Ectodermal cell (in vitro differentiated cells): Measurements from ENCODE around the gene ELOVL2.

Experiments used
- H3K27ac ChIP-seq: 2 replicates; pipeline ENCODE4 v1.7.0; 2013; ENCODE audit warnings: mild to moderate bottlenecking, low read depth, low read length; ENCODE audit not compliant: insufficient read depth, poor library complexity, severe bottlenecking
- H3K27me3 ChIP-seq: 2 replicates; pipeline ENCODE4 v1.7.0; 2013; ENCODE audit warnings: mild to moderate bottlenecking, low read length; ENCODE audit not compliant: insufficient read depth, control insufficient read depth, poor library complexity, severe bottlenecking
- H3K36me3 ChIP-seq: one replicate; pipeline ENCODE4 v1.7.0; 2013; ENCODE audit warnings: low read length; ENCODE audit not compliant: control insufficient read depth, insufficient read depth
- H3K4me1 ChIP-seq: one replicate; pipeline ENCODE4 v1.7.0; 2013; ENCODE audit warnings: low read length; ENCODE audit not compliant: control insufficient read depth, insufficient read depth
- H3K4me3 ChIP-seq: 2 replicates; pipeline ENCODE4 v1.7.0; 2013; ENCODE audit warnings: low read depth, low read length, control low read depth; ENCODE audit not compliant: insufficient read depth
- H3K9me3 ChIP-seq: 2 replicates; pipeline ENCODE4 v1.7.0; 2013; ENCODE audit warnings: mild to moderate bottlenecking, low read length, moderate library complexity; ENCODE audit not compliant: control insufficient read depth
- WGBS, 2 experiments: methylation state at CpG; one replicate each; pipeline ENCODE4 v1.1.7; 2013; ENCODE audit warnings: missing lambda C conversion rate in 2 of 2; 5-methylcytosine and 5-hydroxymethylcytosine counted together

The ELOVL2 gene

GRCh38 chr6:11078266-11078665, 34.2 kb upstream of the ELOVL2 start:
- no peaks in the 10 kb centered on the region for H3K36me3 ChIP-seq
- H3K4me1 ChIP-seq: no peaks in the 10 kb centered on the region
- 99% methylated on average over 4 of the region's 4 CpGs for WGBS, 2 experiments
- H3K9me3 ChIP-seq: no peaks in the 10 kb centered on the region
- no peak overlapping the region for H3K4me3 ChIP-seq
- H3K27ac ChIP-seq: no peak overlapping the region
- no peaks in the 10 kb centered on the region for H3K27me3 ChIP-seq

- 62 to 65% methylated on average over 1 of the region's 2 CpGs for WGBS, 2 experiments
- Histone ChIP-seq H3K27ac (no peak overlapping the region), H3K36me3 (no peaks in the 10 kb centered on the region), H3K9me3 (no peaks in the 10 kb centered on the region), H3K4me3 (no peak overlapping the region), H3K27me3 (no peaks in the 10 kb centered on the region), H3K4me1 (no peaks in the 10 kb centered on the region)
Observed at GRCh38 chr6:11076540-11076939, 32.4 kb upstream of the ELOVL2 start.

- Histone ChIP-seq H3K9me3 (no peaks in the 10 kb centered on the region), H3K27me3 (no peaks in the 10 kb centered on the region), H3K4me1 (no peaks in the 10 kb centered on the region), H3K4me3 (no peak overlapping the region), H3K36me3 (no peaks in the 10 kb centered on the region), H3K27ac (no peak overlapping the region)
- 89 to 95% methylated on average over 4 of the region's 4 CpGs for WGBS, 2 experiments
Observed at GRCh38 chr6:11072101-11072500, 28.0 kb upstream of the ELOVL2 start.

- no peaks in the 10 kb centered on the region for H3K9me3 ChIP-seq
- no peaks in the 10 kb centered on the region for H3K27me3 ChIP-seq
- no peak overlapping the region for H3K27ac ChIP-seq
- H3K4me3 ChIP-seq: no peak overlapping the region
- no peaks in the 10 kb centered on the region for H3K36me3 ChIP-seq
- WGBS, 2 experiments: 86 to 95% methylated on average over 1 to 2 of the region's 2 CpGs
- H3K4me1 ChIP-seq: peaks cover under 1% of the 10 kb centered on the region
Observed at GRCh38 chr6:11069760-11070159, 25.7 kb upstream of the ELOVL2 start.

GRCh38 chr6:11067348-11067747, 23.2 kb upstream of the ELOVL2 start:
- Histone ChIP-seq H3K27me3 (no peaks in the 10 kb centered on the region), H3K36me3 (no peaks in the 10 kb centered on the region), H3K4me1 (peaks cover 5% of the 10 kb centered on the region), H3K27ac (no peak overlapping the region), H3K4me3 (no peak overlapping the region), H3K9me3 (no peaks in the 10 kb centered on the region)
- WGBS, 2 experiments: 83 to 90% methylated on average over 2 of the region's 2 CpGs

- no peaks in the 10 kb centered on the region for H3K27me3 ChIP-seq
- no peak overlapping the region for H3K27ac ChIP-seq
- no peaks in the 10 kb centered on the region for H3K36me3 ChIP-seq
- H3K9me3 ChIP-seq: no peaks in the 10 kb centered on the region
- WGBS, 2 experiments: 94 to 97% methylated on average over 6 of the region's 6 CpGs
- peaks cover 5% of the 10 kb centered on the region for H3K4me1 ChIP-seq
- no peak overlapping the region for H3K4me3 ChIP-seq
Observed at GRCh38 chr6:11066505-11067347, 22.6 kb upstream of the ELOVL2 start.

GRCh38 chr6:11065436-11066202, 21.5 kb upstream of the ELOVL2 start:
- 87 to 92% methylated on average over 6 of the region's 6 CpGs for WGBS, 2 experiments
- no peak overlapping the region for H3K4me3 ChIP-seq
- no peak overlapping the region for H3K27ac ChIP-seq
- H3K9me3 ChIP-seq: no peaks in the 10 kb centered on the region
- peaks cover 5% of the 10 kb centered on the region for H3K4me1 ChIP-seq
- no peaks in the 10 kb centered on the region for H3K36me3 ChIP-seq
- H3K27me3 ChIP-seq: no peaks in the 10 kb centered on the region

- Histone ChIP-seq H3K9me3 (no peaks in the 10 kb centered on the region), H3K4me1 (peaks cover 5% of the 10 kb centered on the region), H3K27ac (peak overlapping the region; percentile 45), H3K4me3 (no peak overlapping the region), H3K36me3 (no peaks in the 10 kb centered on the region), H3K27me3 (no peaks in the 10 kb centered on the region)
- 39 to 59% methylated on average over 2 to 3 of the region's 3 CpGs for WGBS, 2 experiments
Observed at GRCh38 chr6:11064836-11065235, 20.7 kb upstream of the ELOVL2 start.

GRCh38 chr6:11062715-11063114, 18.6 kb upstream of the ELOVL2 start:
- Histone ChIP-seq H3K4me3 (no peak overlapping the region), H3K9me3 (no peaks in the 10 kb centered on the region), H3K27me3 (no peaks in the 10 kb centered on the region), H3K27ac (no peak overlapping the region), H3K36me3 (no peaks in the 10 kb centered on the region), H3K4me1 (peaks cover 5% of the 10 kb centered on the region)
- 100% methylated on average over 1 of the region's 2 CpGs; no CpG with 5 or more reads in 1 of the 2 experiments for WGBS, 2 experiments

GRCh38 chr6:11062083-11062482, 18.0 kb upstream of the ELOVL2 start:
- WGBS, 2 experiments: 97 to 100% methylated on average over 2 to 3 of the region's 4 CpGs
- no peaks in the 10 kb centered on the region for H3K9me3 ChIP-seq
- H3K36me3 ChIP-seq: no peaks in the 10 kb centered on the region
- peaks cover 5% of the 10 kb centered on the region for H3K4me1 ChIP-seq
- H3K27me3 ChIP-seq: no peaks in the 10 kb centered on the region
- no peak overlapping the region for H3K27ac ChIP-seq
- no peak overlapping the region for H3K4me3 ChIP-seq
